Measurements from ENCODE around the gene ZFPM1. TPM values are rescaled to one million over a fixed set of nuclear protein-coding genes. Genes with fewer than 3 reads are reported as not detected.

Gene ZFPM1
- total and polyA plus RNA-seq, 2 of the 8 experiments (the other 6 are each of a cell fraction or from before 2014, with no cell fraction given): 0.74 to 4.8 TPM

DNA sequence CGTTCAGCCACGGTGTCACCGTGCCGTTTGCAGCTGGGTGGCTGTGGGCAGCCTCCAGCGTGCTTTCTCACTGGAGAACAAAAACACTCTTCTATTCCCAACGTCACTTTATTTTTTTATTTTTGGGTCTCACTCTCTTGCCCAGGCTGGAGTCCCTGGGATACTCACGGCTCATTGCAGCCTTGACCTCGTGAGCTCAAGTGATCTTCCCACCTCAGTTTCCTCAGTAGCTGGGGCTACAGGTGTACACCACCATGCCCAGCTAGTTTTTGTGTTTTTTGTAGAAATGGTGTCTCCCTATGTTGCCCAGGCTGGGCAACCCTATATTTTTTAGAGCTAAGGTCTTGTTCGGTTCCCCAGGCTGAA lies 82.8 kb downstream of the ZFPM1 start:
- ChIA-PET POLR2A (ENCODE audit: partially characterized antibody) (interaction anchor here (1.1 to 1.9 kb wide), 2 partner anchors 10 to 15 kb away, joined by 4 to 5 read pairs; no protein-coding TSS in a partner anchor), CTCF (ENCODE audit: partially characterized antibody) (interaction anchor here (0.7 to 1.8 kb wide), 14 partner anchors 10 to 98 kb away, joined by 3 to 12 read pairs (median 4); no protein-coding TSS in a partner anchor)
- H3K4me3 ChIP-seq (ENCODE audit: extremely low read depth in 1 of 4, insufficient read depth in 2 of 4, low read depth in 3 of 4, low read length in 4 of 4): no peak overlapping the region
- no peak overlapping the region; a peak in 1 of 4 replicates for H3K4me2 ChIP-seq (ENCODE audit: insufficient read depth in 1 of 2, low read depth in 2 of 2, low read length in 2 of 2)
- no peak overlapping the region for H3K56ac ChIP-seq (replicated peaks; ENCODE audit: insufficient read length, low read depth, low read length)
- no peak overlapping the region for H2BK12ac ChIP-seq (ENCODE audit: low read depth, low read length)
- no peak overlapping the region for H4K5ac ChIP-seq (ENCODE audit: insufficient read length, low read depth, low read length)
- H2BK5ac ChIP-seq (ENCODE audit: low read depth, low read length): no peak overlapping the region
- no peak overlapping the region for H4K8ac ChIP-seq (ENCODE audit: extremely low read depth, insufficient read depth, low read length)
- H3K9me3 ChIP-seq (ENCODE audit: insufficient read depth in 2 of 2, low read depth in 1 of 2, low read length in 1 of 2): no peaks in the 10 kb centered on the region
- no peak overlapping the region for H3K9ac ChIP-seq (replicated peaks in 1 of 4; ENCODE audit: extremely low read depth in 1 of 4, low read depth in 3 of 4, low read length in 3 of 4)
- H3K18ac ChIP-seq (ENCODE audit: extremely low read depth, low read length): no peak overlapping the region
- H2BK15ac ChIP-seq (ENCODE audit: low read length): no peak overlapping the region
- H2AK5ac ChIP-seq (ENCODE audit: low read depth, low read length): no peak overlapping the region
- H3K23me2 ChIP-seq (ENCODE audit: low read depth, low read length): peaks cover 10% of the 10 kb centered on the region; the same call in 1 of the 2 replicates
- peaks cover 0 to 21% (median 8%) of the 10 kb centered on the region in 4 experiments; a peak in 6 of 7 replicates for H3K4me1 ChIP-seq (replicated peaks in 1 of 4; ENCODE audit: control insufficient read depth in 3 of 4, insufficient read depth in 4 of 4, low read length in 3 of 4)
- H3K4ac ChIP-seq (replicated peaks; ENCODE audit: insufficient read length, low read depth, low read length): no peak overlapping the region
- 0 out of 2 replicates have a peak, but pooled peaks cover 4% of the 10 kb centered on the region for H3K79me1 ChIP-seq (ENCODE audit: low read depth, low read length)
- H3K27me3 ChIP-seq (replicated peaks in 1 of 4; ENCODE audit: control insufficient read depth in 3 of 4, extremely low read depth in 1 of 4, insufficient read depth in 3 of 4, low read length in 3 of 4): no peaks in the 10 kb centered on the region; a peak in 3 of 7 replicates
- H2AFZ ChIP-seq (ENCODE audit: low read length): no peak overlapping the region
- H3K36me3 ChIP-seq (ENCODE audit: control insufficient read depth in 2 of 4, insufficient read depth in 4 of 4, low read length in 3 of 4): no peaks in the 10 kb centered on the region; a peak in 1 of 8 replicates
- H3K23ac ChIP-seq (ENCODE audit: insufficient read length): no peak overlapping the region
- H3K14ac ChIP-seq (ENCODE audit: insufficient read length): no peak overlapping the region
- H2BK120ac ChIP-seq (replicated peaks; ENCODE audit: low read depth, low read length): no peak overlapping the region
- no peak for FAIRE-seq
- H3K27ac ChIP-seq (ENCODE audit: low read depth, low read length): no peak overlapping the region
- H3K79me2 ChIP-seq (ENCODE audit: control insufficient read depth in 1 of 2, insufficient read depth in 2 of 2, low read length in 2 of 2): no peaks in the 10 kb centered on the region
- no peak overlapping the region for H2BK20ac ChIP-seq (ENCODE audit: low read length)
- H4K20me1 ChIP-seq (replicated peaks in 1 of 2; ENCODE audit: control insufficient read depth in 1 of 2, insufficient read depth in 2 of 2, low read length in 2 of 2): peaks cover 0 to 13% of the 10 kb centered on the region in 2 experiments
- WGBS, 2 experiments (ENCODE audit: extremely low coverage in 1 of 2, insufficient coverage in 1 of 2, insufficient read length in 1 of 2, insufficient replicate concordance in 2 of 2, low coverage in 1 of 2, low lambda C conversion rate in 2 of 2, missing lambda C conversion rate in 1 of 2): 89% methylated on average over 9 of the region's 9 CpGs; no CpG with 5 or more reads in 1 of the 2 experiments
- no peak for DNase-seq (ENCODE audit: low read depth in 1 of 2, low spot score in 2 of 2)
- H4K91ac ChIP-seq (replicated peaks; ENCODE audit: insufficient read length, low read length): no peak overlapping the region
- TF ChIP-seq, protein P1, sequence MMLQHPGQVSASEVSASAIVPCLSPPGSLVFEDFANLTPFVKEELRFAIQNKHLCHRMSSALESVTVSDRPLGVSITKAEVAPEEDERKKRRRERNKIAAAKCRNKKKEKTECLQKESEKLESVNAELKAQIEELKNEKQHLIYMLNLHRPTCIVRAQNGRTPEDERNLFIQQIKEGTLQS (IDR thresholded peaks at IDR 0.05; ENCODE audit: insufficient read depth, low read depth, low read length): no peak
- TF ChIP-seq, protein P2, sequence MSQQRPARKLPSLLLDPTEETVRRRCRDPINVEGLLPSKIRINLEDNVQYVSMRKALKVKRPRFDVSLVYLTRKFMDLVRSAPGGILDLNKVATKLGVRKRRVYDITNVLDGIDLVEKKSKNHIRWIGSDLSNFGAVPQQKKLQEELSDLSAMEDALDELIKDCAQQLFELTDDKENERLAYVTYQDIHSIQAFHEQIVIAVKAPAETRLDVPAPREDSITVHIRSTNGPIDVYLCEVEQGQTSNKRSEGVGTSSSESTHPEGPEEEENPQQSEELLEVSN (IDR thresholded peaks at IDR 0.05): no peak
- no peak for TF ChIP-seq SIX5 (IDR thresholded peaks at IDR 0.05; ENCODE audit: low read depth, low read length)
- no peak for TF ChIP-seq SP4 (IDR thresholded peaks at IDR 0.05; ENCODE audit: low read length)
